Glomerular visceral epithelial cell (primary cell): ENCODE measurements around the gene FARP1.

ENCODE experiments used
- DNase-seq: peaks from one replicate; pipeline ENCODE4 v3.0.0-alpha.2; 2016; ENCODE audit errors: extremely low spot score

The FARP1 gene, protein sequence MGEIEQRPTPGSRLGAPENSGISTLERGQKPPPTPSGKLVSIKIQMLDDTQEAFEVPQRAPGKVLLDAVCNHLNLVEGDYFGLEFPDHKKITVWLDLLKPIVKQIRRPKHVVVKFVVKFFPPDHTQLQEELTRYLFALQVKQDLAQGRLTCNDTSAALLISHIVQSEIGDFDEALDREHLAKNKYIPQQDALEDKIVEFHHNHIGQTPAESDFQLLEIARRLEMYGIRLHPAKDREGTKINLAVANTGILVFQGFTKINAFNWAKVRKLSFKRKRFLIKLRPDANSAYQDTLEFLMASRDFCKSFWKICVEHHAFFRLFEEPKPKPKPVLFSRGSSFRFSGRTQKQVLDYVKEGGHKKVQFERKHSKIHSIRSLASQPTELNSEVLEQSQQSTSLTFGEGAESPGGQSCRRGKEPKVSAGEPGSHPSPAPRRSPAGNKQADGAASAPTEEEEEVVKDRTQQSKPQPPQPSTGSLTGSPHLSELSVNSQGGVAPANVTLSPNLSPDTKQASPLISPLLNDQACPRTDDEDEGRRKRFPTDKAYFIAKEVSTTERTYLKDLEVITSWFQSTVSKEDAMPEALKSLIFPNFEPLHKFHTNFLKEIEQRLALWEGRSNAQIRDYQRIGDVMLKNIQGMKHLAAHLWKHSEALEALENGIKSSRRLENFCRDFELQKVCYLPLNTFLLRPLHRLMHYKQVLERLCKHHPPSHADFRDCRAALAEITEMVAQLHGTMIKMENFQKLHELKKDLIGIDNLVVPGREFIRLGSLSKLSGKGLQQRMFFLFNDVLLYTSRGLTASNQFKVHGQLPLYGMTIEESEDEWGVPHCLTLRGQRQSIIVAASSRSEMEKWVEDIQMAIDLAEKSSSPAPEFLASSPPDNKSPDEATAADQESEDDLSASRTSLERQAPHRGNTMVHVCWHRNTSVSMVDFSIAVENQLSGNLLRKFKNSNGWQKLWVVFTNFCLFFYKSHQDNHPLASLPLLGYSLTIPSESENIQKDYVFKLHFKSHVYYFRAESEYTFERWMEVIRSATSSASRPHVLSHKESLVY

DNA sequence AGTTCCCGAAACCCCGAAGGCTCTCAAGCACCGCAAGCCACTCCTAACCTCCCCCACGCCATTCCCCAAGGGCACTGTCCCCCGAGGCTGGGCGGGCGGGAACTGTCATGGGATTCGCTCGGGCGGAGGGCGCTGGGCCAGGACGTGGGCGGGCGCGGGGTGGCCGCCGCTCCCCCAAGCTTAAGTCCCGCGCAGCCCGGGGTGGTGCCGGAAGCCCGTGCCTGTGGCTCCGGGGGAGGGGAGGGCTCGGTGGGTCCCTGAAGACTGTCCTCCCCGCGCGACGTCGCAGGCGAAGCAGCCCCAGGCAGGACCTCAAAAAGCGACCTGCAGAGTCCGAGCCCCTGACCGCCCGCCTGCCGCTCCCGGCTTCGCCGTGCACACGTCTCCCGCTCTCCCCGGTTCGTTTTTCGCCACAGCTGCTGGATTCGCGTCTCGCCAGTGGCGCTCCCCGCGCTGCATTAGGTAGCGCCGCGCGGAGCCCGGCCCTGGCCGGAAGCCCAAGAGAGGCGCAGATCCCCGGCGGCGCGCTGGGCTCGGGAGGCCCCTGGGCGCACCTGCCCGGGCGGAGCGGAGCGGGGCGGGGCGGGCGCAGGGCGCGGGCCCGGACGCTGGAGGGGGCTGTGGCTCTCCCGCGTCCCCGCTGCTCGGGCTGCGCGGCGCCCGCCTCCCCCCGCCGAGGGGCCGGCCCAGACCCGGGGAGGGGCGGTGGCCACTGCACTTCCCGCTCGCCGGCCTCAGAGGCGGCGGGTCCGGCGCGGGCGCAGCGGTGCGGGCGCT, at the start of gene FARP1:
TSS of gene FARP1 (plus strand) at position 715 of the 777 bp plus-strand sequence. CDS start 70,149 bp downstream, outside the sequence.
- DNase-seq, result peak; percentile 88

DNA sequence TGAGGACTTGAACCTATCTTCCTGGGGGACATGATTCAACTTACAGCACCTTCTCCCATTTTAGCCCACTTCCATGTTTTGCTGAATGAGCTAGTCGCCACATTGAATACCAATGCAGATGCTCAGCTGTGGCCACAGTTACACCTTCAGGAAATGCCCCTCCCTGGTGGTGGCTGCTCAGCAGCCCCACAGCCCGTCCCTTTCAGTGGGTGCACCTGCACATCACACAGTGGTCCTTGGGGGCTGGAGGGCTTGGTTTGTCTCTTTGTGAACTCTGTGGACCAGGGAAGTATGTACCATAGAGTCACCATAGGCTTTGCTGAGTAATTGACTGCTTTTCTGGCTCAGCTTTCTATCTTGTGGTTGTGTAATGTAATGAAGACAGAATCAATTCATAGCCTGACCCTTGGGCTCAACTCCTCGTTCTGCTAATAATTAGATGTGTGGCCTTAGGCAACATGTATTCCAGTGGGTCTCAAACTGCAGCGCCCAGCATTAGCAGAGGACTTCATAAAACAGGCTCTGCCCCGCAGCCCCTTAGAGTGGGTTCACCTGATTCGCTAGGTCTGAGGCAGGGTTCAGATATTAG, 48.1 kb upstream of the FARP1 start:
- DNase-seq, result no peak

DNA sequence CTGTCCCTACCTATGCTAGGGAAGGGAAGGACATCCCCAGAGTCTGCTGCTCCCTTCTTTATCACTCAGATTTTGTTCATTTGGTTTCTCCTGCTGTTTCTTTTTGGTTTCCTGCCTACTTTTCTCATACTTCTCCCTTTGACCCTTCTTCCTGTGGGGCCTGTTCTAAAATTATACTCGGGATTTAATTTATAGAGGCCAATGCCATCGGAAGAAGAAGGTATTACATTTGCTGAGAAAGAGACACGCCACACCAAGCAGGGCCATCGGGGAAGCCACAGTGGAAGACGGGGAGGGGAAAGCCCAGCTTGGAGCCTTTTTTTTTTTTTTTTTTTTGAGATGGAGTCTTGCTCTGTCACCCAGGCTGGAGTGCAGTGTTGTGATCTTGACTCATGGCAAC, 46.8 kb upstream of the FARP1 start:
- DNase-seq, result no peak

DNA sequence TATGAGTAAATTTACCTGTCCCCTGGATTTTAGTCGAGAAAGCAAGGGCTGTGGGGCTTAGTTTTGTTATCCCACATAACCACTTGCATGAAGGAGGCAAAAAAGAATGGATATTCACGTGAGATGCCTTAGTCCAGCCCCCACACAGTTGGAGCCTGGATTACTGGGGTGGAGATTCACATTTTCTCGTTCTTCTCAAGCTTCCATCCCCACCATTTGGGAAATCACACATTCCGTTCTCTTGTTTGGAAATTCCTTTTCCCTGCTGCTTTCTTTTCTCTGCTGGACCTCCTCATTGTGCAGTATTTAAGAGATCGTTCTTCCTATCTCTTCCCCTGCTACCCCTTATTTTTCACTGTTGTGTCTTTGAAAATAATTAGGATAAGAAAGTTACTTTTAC, 45.1 kb upstream of the FARP1 start:
- no peak for DNase-seq

DNA sequence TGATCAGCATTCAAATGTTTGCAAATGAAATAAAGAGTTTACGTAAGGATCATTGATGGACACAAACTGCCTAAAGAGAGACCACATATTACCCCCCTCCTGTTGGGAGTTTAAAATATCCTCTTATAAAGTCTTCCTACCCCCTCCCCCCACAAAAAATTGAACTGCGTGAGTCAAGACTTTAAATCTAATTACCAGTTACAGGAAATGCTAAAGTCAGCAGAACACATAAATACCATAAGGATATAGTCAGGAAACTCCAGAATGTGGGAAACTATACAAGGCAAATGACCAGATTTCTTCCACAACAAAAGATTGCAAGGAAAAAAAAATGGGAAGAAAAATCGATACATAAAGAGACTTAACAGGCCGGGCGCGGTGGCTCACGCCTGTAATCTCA, 44.4 kb upstream of the FARP1 start:
- no peak for DNase-seq

DNA sequence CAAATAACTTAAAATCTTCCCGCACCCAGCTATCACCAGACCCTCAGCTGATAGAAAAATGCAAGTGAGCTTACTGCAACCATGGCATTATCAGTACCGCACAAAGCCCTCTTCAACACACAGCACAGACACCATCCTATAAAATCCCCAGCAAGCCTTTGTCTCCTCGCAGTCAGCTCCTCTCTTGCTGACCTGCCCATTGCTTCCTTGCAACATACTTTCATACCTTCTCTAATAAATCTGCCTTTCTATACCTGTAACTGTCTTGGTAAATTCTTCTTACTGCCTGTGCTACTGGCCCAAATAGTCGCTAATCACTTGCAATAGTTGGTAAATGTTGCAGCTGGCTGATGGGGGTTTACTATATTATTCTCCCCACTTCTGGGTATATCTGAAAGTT, 43.3 kb upstream of the FARP1 start:
- no peak for DNase-seq

DNA sequence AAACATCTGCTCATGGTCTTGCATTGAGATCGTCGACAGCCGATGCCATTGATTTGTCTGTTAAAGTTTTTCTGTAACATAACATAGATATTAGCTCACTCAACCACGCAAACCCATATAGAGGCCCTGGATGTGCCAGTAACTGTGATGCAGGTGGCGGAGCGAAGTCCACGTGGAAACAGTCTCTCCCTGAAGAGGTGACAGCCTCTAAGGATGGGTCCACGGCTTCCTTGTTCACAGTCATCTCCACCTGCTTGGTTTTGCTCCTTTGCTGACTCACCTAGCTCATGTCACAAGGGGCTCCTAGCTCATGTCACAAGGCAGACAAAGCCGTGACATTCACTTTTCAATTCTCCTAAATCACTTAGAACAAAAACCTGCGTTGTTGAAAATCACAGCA, 42.4 kb upstream of the FARP1 start:
- DNase-seq, result no peak

DNA sequence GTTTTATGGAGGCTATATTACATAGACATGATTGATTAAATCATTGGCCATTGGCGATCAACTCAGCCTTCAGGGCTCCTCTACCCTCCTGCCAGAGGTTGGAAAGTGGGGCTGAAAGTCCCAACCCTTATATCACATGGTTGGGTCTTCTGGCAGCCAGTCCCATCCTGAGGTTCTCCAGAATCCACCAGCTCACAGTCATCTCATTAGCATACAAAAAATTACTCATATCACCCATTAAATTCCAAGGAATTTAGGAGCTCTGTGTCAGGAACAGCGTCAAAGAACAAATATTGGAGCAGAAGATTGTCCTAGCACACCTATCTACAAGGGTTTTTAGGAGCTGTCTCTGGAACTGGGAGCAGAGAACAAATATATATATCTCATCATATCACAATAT, 39.4 kb upstream of the FARP1 start:
- DNase-seq, result no peak

DNA sequence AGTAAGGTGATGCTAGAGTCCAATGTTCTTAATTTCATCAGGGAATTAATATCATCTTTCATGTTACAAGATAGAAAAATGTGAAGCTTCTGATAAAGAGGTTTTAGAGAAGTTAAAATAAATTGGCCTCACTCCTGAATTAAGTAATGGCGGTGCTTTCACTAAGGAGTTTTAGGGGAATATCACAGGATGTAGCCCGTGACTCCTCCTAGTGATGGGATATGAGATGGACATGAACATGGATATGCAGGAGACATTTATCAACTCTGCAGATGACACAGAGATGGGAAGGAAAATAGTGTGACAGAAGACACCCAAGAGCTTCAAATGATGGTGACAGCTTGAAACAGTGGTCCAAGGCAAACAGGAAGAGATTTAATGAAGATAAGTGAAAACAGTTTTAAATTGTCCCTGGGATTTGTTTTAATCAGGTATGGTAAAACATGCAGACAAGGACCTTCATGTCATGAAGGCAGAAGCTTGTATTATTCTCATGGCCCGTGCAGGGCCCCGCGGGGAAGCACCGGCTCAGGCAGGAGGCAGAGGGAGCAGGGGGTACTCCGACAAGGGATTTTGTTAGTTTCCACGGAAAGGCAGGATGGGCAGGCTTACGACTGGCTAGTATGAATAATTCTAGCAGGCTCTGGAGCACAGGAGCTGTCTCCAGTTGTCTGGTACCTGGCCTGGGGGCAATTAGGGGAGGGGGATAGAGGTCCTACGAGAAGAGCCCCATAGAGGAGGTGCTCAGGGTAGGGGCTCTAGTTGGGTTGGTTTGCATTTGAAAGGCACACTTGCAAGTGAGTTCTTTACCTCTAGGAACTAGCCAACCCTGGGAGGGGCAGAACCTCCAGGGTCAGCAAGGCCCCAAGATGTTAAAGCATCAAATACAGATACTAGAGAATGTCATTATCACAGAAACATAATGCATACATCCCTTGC, 38.7 kb upstream of the FARP1 start:
- DNase-seq, result peak; percentile 22

DNA sequence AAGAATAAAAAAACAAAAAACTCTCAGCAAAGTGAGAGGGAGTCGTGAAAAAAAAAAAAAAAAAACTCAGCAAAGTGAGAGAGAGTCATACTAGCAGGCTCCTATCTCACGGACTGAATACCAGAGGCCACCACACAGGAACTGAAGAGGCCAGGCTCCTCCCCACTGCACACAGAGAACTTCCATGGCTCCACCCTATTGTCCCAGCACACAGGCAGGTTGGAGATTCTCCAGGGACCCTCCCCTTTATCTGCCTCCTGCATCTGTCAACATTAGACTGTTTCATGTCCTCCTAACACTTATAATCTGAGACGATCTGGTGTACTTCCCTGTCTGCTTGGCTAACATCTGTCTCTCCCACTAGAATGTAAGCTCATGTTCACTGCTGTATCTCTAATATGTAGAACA, 37.0 kb upstream of the FARP1 start:
- DNase-seq, result no peak

DNA sequence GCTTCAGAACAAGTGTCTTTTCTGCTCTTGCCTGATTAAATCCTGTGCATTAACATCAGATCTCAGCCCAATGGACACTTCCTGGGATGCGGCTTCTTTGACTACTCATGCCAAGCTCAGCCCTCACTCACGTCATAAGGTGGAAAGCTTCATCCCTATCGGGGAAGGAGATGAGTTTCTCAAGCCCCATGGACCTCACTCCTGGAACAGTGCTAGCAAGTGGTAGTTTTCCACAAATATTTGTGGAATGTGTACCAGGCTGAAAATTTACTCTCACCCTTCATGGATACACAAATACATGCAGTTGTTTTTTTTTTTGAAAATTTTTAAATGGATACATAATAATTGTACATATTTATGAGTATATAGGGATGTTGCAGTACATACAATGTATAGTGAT, 34.6 kb upstream of the FARP1 start:
- no peak for DNase-seq

DNA sequence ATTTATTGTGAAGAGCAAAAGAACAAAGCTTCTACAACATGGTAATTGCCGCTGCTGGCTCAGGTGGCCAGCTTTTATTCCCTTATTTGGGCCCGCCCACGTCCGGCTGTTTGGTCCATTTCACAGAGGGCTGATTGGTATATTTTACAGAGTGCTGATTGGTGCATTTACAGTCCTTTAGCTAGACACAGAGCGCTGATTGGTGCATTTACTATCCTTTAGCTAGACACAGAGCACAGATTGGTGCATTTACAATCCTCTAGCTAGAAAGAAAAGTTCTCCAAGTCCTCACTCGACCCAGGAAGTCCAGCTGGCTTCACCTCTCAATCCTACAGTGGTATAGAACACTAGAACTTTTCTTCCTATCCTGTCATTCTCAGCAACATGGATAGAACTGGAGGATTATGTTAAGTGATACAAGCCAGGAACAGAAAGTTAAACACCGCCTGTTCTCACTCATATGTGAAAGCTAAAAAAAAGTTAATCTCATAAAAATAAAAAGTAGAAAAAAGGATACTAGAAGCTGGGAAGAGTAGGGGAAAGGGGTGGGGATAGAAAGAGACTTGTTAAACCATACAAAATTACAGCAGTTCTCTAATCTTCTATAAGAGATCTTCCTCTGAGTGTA, 33.6 kb upstream of the FARP1 start:
- no peak for DNase-seq

DNA sequence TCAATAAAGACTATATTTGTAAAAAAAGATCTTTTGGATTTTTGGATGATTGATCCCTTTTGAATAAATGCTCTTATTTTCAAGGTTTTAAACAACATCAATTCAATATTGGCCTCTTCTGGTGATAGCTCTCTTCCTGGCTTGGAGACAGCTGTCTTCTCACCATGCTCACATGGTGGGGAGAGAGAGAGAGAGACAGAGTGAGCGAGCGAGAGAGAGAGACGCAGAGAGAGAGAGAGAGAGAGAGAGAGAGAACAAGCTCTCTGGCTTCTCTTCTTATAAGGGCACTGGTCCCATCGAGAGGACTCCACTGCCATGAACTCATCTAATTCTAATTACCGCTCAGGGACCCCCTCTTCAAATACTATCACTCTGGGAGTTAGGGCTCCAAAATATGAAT, 32.1 kb upstream of the FARP1 start:
- no peak for DNase-seq

DNA sequence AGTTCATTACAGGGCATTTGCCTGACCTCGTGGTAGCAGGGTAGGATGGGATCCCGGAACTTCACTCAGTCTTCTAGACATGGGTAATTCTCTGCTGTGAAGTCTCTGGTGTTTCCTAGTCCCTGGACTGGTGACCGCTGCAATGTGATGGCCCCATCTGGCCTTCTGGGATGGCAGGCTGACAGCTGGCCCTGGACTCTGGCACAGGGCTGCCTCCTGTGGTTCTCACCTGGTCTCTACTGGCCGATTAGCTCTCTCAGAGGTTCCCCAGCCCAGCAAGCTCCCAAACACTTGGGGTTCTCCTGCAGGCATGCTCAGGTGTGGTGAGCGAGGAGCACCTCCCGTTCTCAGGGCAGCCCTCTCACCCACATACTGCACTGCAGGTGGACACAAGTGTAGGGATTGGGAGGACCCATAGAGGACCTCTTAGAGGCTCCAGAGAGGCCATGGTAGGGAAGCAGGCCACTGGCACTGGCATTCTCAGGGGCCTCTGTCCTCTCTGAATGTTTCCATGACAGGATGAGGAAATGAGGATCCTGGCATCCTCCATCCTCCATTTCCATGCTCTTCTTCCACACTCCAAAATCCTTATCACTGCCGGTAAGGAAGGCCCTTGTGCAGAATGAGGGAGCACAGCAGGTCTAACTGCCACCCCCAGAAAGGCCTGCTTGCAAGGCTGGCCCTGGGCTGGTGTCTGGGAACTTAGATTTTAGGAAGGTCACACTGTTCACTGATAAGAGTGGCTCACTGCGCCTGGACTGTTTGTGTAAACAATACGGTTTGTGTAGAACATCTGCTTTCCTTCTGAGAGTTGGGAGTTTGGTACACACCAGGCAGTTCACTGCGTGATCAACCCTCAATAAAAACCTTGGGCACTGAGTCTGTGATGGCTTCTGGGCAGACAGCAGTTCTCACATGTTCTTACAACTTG, 31.5 kb upstream of the FARP1 start:
- DNase-seq, result no peak

DNA sequence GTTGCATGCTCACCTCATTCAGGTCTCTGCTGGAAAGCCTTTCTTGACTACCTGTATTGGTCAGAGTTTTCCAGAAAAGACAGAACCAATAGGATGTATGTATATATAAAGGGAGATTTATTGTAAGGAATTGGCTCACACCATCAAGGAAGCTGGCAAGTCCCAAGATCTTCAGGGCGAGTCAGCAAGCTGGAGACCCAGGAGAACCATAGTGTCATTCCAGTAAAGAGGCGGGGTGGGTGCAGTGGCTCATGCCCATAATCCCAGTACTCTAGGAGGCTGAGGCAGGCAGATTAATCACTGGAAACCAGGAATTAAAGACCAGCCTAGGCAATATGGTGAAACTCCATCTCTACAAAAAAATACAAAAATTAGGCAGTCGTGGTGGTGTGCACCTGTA, 30.4 kb upstream of the FARP1 start:
- no peak for DNase-seq

DNA sequence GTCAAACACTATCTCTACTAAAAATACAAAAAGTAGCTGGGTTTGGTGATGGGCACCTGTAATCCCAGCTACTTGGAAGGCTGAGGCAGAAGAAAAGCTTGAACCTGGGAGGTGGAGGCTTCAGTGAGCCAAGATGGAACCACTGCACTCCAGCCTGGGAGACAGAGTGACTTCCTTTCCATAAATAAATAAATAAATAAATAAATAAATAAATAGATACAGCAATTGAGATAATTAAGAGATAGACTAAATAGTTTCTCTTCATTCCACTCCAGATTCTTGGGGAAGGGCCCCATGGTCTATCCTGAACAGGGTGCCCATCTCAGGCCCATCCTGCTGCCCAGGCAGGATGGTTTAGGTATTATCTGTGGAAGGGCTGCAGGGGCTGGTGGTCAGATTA, 24.0 kb upstream of the FARP1 start:
- no peak for DNase-seq

DNA sequence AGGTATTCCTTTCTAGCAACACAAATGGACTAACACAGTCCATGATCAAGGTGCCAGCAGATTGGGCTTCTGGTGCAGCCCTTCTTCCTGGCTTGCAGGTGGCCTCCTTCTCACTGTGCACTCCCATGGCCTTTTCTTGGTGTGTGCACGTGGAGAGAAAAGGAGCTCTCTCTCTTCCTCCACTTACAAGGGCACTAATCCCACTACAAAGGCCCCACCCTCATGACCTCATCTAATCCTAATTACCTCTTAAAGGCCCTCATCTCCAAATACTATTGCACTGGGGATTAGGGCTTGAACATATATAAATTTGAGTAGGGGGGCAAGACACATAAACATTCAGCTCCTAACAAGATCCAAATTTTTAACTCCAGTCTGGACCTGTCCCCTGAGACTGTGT, 19.7 kb upstream of the FARP1 start:
- DNase-seq, result no peak

DNA sequence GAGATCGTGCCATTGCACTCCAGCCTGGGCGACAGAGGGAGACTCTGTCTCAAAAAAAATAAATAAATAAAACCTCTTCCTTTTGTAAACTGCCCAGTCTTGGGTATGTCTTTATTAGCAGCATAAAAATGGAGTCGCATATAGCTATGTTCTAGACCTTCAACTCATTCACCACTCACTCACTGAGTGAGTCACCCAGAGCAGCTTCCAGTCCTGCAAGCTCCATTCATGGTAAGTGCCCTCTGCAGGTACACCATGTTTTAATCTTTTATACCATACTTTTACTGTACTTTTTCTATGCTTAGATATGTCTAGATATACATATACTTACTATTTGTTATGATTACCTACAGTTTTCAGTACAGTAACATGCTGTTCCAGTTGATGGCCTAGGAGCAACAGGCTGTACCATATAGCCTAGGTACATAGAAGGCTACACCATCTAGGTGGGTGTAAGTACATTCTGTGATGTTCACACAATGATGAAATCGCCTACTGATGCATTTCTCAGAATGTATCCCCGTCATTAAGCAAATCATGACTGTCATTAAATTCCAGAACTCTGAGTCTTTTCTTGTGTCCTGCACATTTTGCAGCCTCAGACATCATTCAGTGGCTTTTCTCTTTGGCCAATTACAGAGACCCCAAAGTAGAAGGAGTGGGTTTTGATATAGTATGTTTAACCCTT, 13.7 kb upstream of the FARP1 start:
- DNase-seq, result no peak
